HL-60/S4 treated with phorbol 12-myristate 13-acetate at 8.2 ng/mL for 4 days and 3 days (cell line): Measurements from ENCODE around the gene ACTMAP.
"Not testable (repeated sequence)": the region's sequence is repeated elsewhere in the genome, so short reads cannot be mapped to it uniquely, and the experiment has no call there.

Experiments
- in situ Hi-C: fragments of 300-500 bp; cut with MboI; formaldehyde crosslinking; loops from 2 replicates; pipeline ENCODE4 v1.15.0; 2022; ENCODE audit warnings: low sequenced_read_pairs

ACTMAP gene

DNA sequence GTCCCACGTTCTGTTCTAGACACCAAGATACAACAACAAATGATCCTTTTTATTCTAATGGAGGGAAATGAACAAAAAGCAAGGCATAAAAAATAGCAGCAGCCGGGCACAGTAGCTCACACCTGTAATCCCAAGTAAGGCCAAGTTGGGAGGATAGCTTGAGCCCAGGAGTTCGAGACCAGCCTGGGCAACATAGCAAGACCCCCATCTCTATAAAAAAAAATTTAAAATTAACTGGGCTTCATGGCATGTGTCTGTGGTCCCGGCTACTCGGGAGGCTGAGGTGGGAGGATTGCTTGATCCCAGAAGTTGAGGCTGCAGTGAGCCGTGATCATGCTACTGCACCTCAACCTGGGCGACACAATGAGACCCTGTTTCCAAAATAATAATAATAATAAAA is 26.1 kb upstream of the ACTMAP start:
- in situ Hi-C loops, result no loop called here

DNA sequence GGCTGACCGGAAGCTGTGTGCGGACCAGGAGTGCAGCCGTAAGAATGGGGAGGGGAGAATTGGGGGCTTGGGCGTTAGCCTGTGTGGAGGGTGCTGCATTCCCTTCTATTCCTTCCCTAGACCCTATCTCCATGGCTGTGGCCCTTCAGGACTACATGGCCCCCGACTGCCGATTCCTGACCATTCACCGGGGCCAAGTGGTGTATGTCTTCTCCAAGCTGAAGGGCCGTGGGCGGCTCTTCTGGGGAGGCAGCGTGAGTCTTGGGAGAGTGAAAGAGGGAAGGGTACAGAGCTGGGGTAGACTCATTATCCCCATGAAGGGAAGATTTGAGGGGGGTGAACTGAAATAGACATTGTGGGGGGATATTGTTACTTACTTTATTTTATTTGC is 25.4 kb upstream of the ACTMAP start:
- in situ Hi-C loops, result no loop called here

- in situ Hi-C loops, result no loop called here
These were observed 24.8 kb upstream of the ACTMAP start, which contains the start of gene MIA for GRCh38 chr19:40774916-40775631. MIA (plus strand) TSS chr19:40775521; CDS start chr19:40775543, 22 bp downstream.

- in situ Hi-C loops, result not testable (repeated sequence)
These were observed 21.0 kb upstream of the ACTMAP start for GRCh38 chr19:40771101-40771862.

DNA sequence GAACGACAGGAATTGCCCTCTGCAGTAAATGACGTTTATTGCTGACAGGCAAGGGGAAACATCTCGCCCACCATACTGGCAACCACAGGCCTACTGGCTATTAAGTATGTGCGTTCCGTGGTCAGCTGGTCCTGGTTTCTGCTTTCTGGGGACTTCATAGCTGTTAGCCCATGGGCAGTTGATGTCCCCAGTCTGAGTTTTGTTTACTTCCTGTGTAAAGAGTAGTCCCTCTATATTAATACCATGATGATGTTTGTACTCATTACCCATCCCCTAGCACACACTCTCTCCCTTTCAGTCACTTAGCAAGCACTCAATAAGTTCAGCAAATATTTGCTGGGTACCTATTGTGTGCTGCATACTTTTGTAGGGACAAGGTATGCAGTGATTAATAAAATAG is 18.6 kb upstream of the ACTMAP start:
- in situ Hi-C loops, result no loop called here

DNA sequence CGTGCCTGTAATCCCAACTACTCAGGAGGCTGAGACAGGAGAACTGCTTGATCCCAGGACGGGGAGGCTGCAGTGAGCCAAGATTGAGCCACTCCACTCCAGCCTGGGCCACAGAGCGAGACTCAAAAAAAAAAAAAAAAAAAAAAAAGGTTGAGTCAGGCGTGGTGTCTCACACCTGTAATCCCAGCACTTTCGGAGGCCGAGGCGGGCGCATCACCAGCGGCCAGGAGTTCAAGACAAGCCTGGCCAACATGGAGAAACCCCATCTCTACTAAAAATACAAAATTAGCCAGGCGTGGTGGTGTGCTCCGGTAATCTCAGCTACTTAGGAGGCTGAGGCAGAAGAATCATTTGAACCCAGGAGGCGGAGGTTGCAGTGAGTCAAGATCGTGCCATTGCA is 16.1 kb upstream of the ACTMAP start:
- in situ Hi-C loops, result not testable (repeated sequence)

DNA sequence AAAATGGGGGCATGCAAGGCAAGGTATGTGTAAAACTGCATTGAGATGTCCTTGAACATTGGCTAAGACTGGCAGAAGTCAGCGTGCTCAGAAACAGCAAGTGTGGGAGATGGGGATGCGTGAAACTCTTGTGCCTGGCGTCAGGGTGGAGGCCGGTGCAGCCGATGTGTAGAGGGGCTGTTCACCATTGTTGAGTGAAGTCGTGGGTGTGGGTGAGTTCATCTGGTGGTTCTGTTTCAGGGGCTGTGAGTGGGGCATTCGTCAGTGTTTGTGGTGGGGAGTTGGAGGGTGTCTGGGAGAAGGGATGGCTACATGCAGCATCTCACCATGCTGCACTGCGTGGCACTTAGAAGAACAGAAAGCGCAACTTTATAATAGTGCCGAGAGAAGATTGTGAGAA is 13.7 kb upstream of the ACTMAP start:
- in situ Hi-C loops, result no loop called here

- in situ Hi-C loops, result no loop called here
These were observed 13.2 kb upstream of the ACTMAP start for GRCh38 chr19:40763526-40763925.

DNA sequence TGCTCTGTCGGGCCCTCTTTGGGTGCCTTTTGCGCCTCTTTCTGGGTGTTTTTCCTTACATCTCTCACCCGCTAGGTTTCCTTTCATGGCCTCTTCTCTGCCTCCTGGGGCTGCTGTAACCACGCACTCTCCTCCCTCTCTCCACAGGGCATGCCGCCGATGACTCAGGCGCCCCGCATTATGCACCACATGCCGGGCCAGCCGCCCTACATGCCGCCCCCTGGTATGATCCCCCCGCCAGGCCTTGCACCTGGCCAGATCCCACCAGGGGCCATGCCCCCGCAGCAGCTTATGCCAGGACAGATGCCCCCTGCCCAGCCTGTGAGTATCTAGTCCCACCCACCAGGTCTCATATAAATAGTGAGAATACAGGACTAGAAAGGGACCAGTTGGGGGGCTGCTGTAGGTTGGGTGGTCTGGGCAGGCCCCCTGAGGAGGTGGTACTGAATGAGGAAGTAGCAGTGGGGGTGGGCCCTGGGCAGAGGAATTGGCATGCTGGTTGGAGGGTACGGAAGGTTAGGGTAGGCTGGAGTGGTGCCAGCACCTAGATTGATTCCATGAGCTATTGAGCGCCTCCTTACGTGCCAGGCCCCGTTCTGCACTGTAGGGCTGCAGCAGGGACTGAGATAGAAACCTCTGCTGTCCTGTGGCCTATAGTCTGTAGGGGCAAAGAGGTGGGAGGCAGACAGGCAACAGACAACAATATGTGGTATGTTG is 12.6 kb upstream of the ACTMAP start:
- in situ Hi-C loops, result no loop called here

GRCh38 chr19:40759352-40759751 is 9.1 kb upstream of the ACTMAP start:
- in situ Hi-C loops, result no loop called here

DNA sequence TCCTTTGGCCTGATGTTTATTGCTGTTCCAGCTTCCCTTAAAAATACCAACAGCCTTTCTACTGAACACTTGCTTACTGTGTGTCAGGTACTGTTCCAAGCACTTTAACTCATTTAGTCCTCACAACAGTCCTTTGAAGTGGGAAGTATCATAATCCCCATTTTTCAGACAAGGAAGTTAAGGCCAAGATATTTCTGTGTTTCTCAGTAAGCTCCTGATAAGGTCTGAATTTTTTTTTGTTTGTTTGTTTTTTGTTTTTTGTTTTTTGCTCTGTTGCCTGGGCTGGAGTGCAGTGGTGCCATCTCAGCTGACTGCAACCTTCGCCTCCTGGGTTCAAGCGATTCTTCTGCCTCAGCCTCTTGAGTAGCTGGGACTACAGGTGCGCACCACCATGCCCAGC is 8.2 kb upstream of the ACTMAP start:
- in situ Hi-C loops, result no loop called here

- in situ Hi-C loops, result no loop called here
These were observed 6.3 kb upstream of the ACTMAP start for GRCh38 chr19:40756502-40757110.

DNA sequence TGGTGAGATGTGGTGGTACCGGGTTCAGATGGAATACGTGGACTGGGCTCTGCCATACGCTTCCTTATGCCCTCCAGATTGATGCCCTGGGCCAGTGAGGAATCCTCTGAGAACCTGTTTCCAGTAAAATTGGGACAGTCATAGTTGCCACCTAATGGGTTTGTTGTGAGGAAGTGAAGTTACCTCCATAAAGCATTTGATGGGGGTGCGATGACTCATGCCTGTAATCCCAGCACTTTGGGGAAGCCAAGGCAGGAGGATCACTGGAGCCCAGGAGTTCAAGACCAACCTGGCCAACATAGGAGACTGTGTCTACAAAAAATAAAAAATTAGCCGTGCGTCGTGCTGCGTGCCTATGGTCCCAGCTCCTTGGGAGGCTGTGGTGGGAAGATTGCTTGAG is 5.5 kb upstream of the ACTMAP start:
- in situ Hi-C loops, result no loop called here

DNA sequence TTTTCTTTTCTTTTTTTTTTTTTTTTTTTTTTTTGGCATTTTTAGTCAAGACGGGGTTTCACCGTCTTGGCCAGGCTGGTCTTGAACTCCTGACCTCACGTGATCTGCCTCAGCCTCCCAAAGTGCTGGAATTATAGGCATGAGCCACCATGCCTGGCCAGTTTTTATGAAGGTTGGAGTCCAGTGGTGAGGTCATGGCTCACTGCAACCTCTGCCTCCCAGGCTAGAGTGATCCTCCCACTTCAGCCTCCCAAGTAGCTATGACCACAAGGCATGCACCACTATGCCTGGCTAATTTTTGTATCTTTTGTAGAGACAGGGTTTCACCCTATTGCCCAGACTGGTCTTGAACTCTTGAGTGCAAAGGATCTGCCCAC is 5.0 kb upstream of the ACTMAP start:
- in situ Hi-C loops, result no loop called here

DNA sequence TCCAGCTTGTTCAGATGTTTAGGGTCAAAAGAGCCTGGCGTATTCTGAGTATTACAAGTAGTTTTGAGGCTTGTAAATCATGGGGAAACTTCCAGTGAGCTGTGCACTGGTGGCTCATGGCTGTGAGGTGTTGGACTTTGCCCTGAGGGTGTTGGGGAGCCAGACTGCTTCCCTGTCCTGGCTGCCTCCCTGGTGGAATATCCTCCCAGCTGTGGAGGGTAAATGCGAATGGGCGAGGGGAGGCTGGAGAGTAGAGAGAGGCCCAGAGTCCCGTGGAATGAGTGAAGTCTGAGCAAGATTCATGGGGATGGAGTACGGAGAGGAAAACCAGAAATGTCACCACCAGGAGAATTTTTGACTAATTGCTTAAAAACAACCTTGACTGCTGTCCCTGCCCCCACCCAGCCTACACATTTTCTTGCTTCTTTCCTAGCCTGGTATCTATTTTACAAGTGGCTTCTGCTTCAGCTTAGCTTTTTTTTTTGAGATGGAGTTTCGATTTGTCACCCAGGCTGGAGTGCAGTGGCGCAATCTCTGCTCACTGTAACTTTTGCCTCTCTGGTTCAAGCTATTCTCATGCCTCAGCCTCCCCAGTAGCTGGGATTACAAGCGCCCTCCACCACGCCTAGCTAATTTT is 4.5 kb upstream of the ACTMAP start:
- in situ Hi-C loops, result no loop called here

- in situ Hi-C loops, result no loop called here
These were observed 2.0 kb upstream of the ACTMAP start for GRCh38 chr19:40752257-40752781.

DNA sequence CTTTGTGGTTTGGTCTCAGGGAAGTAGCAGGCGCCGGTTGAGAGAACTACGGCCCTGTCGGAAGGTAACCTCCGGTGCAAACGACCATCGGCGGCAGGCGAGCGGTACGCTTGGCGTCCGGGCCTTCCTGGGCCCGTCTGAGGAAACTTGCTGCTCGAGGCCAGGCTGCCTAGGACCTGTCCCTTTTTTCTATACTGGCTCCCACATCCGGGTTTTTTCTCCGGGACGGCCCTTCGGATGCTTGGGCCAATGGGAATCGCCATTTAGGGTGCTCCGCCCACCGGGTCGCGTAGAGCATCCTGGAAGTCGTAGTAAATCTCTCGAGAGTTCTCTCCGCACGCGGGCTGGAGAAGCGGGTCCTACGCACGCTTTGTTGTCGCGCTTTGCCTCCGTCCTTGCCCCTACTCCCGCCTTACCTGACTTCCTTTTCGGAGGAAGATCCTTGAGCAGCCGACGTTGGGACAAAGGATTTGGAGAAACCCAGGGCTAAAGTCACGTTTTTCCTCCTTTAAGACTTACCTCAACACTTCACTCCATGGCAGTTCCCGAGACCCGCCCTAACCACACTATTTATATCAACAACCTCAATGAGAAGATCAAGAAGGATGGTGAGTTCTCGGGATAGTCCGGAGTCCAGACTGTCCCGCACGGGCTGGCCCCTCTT is 729 bp upstream of the ACTMAP start, which contains the start of gene SNRPA:
Gene SNRPA, plus strand, starts transcription at position 330 of the 664 bp plus-strand sequence. Its CDS starts 206 bp downstream, at position 536.
- in situ Hi-C loops, result no loop called here

DNA sequence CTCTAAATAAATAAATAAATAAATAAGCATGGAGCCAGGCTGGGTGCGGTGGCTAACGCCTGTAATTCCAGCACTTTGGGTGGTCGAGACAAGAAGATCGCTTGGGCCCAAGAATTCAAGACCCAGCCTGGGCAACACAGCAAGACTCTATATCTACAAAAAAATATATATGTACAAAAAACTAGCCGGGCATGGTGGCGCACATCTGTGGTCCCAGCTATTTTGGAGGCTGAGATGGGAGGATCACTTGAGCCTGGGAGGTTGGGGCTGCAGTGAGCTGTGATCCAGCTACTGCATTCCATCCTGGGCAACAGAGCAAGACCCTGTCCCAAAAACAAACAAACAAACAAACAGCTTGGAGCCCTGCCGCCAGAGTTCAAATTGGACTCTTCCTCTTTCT is 2.7 kb downstream of the ACTMAP start:
- in situ Hi-C loops, result no loop called here

DNA sequence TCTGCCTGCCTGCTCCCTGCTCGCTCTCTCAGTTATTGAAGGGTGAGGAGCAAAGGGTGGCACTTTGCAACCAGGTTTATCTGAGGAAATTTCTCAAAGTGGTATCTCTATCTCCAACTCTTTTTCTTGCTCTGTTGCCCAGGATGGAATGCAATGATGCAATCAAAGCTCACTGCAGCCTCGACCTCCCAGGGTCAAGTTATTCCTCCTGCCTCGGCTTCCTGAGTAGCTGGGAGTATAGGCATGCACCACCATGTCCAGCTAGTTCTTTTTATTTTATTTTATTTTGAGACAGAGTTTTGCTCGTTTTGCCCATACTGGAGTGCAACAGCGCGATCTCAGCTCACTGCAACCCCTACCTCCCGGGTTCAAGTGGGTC is 4.9 kb downstream of the ACTMAP start:
- in situ Hi-C loops, result no loop called here
